ENCODE measurements around the gene FMN2. TPM values are rescaled to one million over a fixed set of nuclear protein-coding genes. Genes with fewer than 3 reads are reported as not detected.

Gene FMN2
- total RNA-seq, 1 donor from 2014 or later = under 0.01 TPM

- TF ChIP-seq, protein P1, sequence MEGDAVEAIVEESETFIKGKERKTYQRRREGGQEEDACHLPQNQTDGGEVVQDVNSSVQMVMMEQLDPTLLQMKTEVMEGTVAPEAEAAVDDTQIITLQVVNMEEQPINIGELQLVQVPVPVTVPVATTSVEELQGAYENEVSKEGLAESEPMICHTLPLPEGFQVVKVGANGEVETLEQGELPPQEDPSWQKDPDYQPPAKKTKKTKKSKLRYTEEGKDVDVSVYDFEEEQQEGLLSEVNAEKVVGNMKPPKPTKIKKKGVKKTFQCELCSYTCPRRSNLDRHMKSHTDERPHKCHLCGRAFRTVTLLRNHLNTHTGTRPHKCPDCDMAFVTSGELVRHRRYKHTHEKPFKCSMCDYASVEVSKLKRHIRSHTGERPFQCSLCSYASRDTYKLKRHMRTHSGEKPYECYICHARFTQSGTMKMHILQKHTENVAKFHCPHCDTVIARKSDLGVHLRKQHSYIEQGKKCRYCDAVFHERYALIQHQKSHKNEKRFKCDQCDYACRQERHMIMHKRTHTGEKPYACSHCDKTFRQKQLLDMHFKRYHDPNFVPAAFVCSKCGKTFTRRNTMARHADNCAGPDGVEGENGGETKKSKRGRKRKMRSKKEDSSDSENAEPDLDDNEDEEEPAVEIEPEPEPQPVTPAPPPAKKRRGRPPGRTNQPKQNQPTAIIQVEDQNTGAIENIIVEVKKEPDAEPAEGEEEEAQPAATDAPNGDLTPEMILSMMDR (IDR thresholded peaks at IDR 0.05; ENCODE audit: insufficient read depth, low read length, severe bottlenecking) = no peak
- DNase-seq (ENCODE audit: low read depth) (no peak), FAIRE-seq (no peak)
- no peaks in the 10 kb centered on the region for H3K27me3 ChIP-seq (ENCODE audit: control insufficient read depth, insufficient read depth, low read length)
- H3K36me3 ChIP-seq (ENCODE audit: control insufficient read depth, insufficient read depth, low read length) = no peaks in the 10 kb centered on the region
- no peak overlapping the region for H3K4me3 ChIP-seq (ENCODE audit: low read depth, low read length)
These were observed 63.9 kb downstream of the FMN2 start for GRCh38 chr1:240155605-240156004.

GRCh38 chr1:240164742-240165141 is 73.1 kb downstream of the FMN2 start:
- no peak for FAIRE-seq
- H3K36me3 ChIP-seq (ENCODE audit: control insufficient read depth, insufficient read depth, low read length) = no peaks in the 10 kb centered on the region
- no peak for DNase-seq (ENCODE audit: low read depth)

DNA sequence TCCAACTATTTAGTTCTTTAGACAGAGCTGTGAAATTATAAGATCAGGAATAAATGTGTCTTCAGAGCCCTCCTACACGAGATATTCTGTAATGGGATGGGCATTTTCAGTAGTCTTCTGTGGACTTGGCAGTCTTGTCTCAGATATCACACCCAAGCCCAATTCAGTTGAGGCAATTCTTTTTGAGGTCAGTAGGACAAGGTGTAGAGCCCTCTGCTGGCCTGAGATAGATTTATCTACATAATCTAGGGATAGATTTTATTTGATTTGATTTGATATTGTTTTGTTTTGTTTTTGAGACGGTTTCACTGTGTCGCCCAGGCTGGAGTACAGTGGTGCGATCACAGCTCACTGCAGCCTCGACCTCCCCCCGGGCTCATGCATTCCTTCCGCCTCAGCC is 77.5 kb downstream of the FMN2 start:
- FAIRE-seq = no peak
- Histone ChIP-seq H3K36me3 (ENCODE audit: control insufficient read depth, insufficient read depth, low read length) (no peaks in the 10 kb centered on the region), H3K4me3 (ENCODE audit: low read depth, low read length) (no peak overlapping the region), H3K27me3 (ENCODE audit: control insufficient read depth, insufficient read depth, low read length) (no peaks in the 10 kb centered on the region)
- TF ChIP-seq, protein P1 (IDR thresholded peaks at IDR 0.05; ENCODE audit: insufficient read depth, low read length, severe bottlenecking) = no peak
- no peak for DNase-seq (ENCODE audit: low read depth)

More at GRCh38 chr1:240164742-240165141, 73.1 kb downstream of the FMN2 start:
- TF ChIP-seq, protein P1 (IDR thresholded peaks at IDR 0.05; ENCODE audit: insufficient read depth, low read length, severe bottlenecking) = no peak
- H3K4me3 ChIP-seq (ENCODE audit: low read depth, low read length) = no peak overlapping the region
- no peaks in the 10 kb centered on the region for H3K27me3 ChIP-seq (ENCODE audit: control insufficient read depth, insufficient read depth, low read length)

- TF ChIP-seq, protein P1 (IDR thresholded peaks at IDR 0.05; ENCODE audit: insufficient read depth, low read length, severe bottlenecking) = no peak
- no peaks in the 10 kb centered on the region for H3K36me3 ChIP-seq (ENCODE audit: control insufficient read depth, insufficient read depth, low read length)
- DNase-seq (ENCODE audit: low read depth) = no peak
- FAIRE-seq = no peak
- no peaks in the 10 kb centered on the region for H3K27me3 ChIP-seq (ENCODE audit: control insufficient read depth, insufficient read depth, low read length)
- H3K4me3 ChIP-seq (ENCODE audit: low read depth, low read length) = no peak overlapping the region
These were observed 78.6 kb downstream of the FMN2 start for GRCh38 chr1:240170266-240170665.

DNA sequence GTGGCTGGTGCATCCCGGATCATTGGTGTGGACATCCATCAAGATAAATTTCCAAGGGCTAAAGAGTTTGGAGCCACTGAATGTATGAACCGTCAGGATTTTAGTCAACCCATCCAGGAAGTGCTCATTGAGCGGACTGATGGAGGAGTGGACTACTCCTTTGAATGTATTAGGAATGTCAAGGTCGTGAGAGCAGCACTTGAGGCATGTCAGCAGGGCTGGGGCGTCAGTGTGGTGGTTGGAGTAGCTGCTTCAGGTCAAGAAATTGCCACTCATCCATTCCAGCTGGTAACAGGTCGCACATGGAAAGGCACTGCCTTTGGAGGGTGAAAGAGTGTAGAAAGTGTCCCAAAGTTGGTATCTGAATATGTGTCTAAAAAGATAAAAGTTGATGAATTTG is 79.1 kb downstream of the FMN2 start:
- DNase-seq (ENCODE audit: low read depth) (no peak), FAIRE-seq (no peak)
- TF ChIP-seq, protein P1 (IDR thresholded peaks at IDR 0.05; ENCODE audit: insufficient read depth, low read length, severe bottlenecking) = no peak
- Histone ChIP-seq H3K27me3 (ENCODE audit: control insufficient read depth, insufficient read depth, low read length) (no peaks in the 10 kb centered on the region), H3K4me3 (ENCODE audit: low read depth, low read length) (no peak overlapping the region), H3K36me3 (ENCODE audit: control insufficient read depth, insufficient read depth, low read length) (no peaks in the 10 kb centered on the region)

DNA sequence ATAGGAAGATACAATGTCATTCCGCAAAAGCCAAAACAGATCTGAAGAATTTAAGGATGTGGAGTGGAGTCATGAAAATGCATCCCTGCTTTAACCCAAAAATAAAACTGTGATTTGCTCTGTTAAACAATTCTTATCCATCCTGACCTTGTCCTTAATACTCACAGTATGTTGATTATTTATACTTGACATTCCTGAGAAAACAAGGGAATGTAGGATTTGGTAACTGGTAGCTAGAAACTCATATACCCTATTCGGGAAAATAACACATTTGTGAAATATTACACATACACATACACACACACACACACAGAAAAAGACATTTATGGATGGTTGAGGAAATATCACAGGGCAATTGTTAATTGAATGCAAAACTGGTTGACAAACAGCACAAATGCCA is 80.2 kb downstream of the FMN2 start:
- DNase-seq (ENCODE audit: low read depth) = no peak
- no peaks in the 10 kb centered on the region for H3K27me3 ChIP-seq (ENCODE audit: control insufficient read depth, insufficient read depth, low read length)
- FAIRE-seq = no peak

More for the DNA sequence above, 80.2 kb downstream of the FMN2 start:
- Histone ChIP-seq H3K4me3 (ENCODE audit: low read depth, low read length) (no peak overlapping the region), H3K36me3 (ENCODE audit: control insufficient read depth, insufficient read depth, low read length) (no peaks in the 10 kb centered on the region)
- TF ChIP-seq, protein P1 (IDR thresholded peaks at IDR 0.05; ENCODE audit: insufficient read depth, low read length, severe bottlenecking) = no peak

Data from bronchial epithelial cell (primary cell).